ENCODE data around the gene ADCY1.

GRCh38 chr7:45653209-45653907 lies 79.2 kb downstream of the ADCY1 start:
- TF ChIP-seq CTCF (IDR thresholded peaks at IDR 0.05; ENCODE audit: low read depth, low read length) (no peak), EZH2phosphoT487 (IDR thresholded peaks at IDR 0.05; ENCODE audit: low read depth) (no peak)

All from OCI-LY3 (cell line).